CD8-positive, alpha-beta memory T cell (primary cell): ENCODE data around the gene ETFB. TPM values are rescaled to one million over a fixed set of nuclear protein-coding genes. Genes with fewer than 3 reads are reported as not detected.

Source experiments
- CTCF ChIA-PET: fragments of 350-600 bp; sonication (Branson Sonifier 250); formaldehyde crosslinking; loops from one replicate; lab custom pipeline; 2021; ENCODE audit warnings: antibody characterized with exemption; lab: Charles Lee
- POLR2A ChIA-PET: fragments of 350-600 bp; sonication (Branson Sonifier 250); formaldehyde crosslinking; loops from one replicate; lab custom pipeline; 2021; ENCODE audit warnings: antibody characterized with exemption; lab: Charles Lee
- DNase-seq, 5 donors: peaks; one replicate each; pipeline versions ENCODE4 v3.0.0 to v3.0.0-alpha.2; 2020 to 2022; ENCODE audit warnings: mixed read lengths in 1 of 5
- H3K27ac ChIP-seq: one replicate; pipeline ENCODE4 v1.7.0; 2013; ENCODE audit warnings: low read depth, mild to moderate bottlenecking, low read length, moderate library complexity
- H3K27me3 ChIP-seq: 2 replicates; pipeline ENCODE4 v1.7.0; 2013; ENCODE audit warnings: low read length, mild to moderate bottlenecking; ENCODE audit not compliant: insufficient read depth, poor library complexity, severe bottlenecking
- H3K36me3 ChIP-seq: 2 replicates; pipeline ENCODE4 v1.7.0; 2013; ENCODE audit warnings: mild to moderate bottlenecking, low read length, moderate library complexity; ENCODE audit not compliant: insufficient read depth
- H3K4me1 ChIP-seq: 2 replicates; pipeline ENCODE4 v1.7.0; 2013; ENCODE audit warnings: mild to moderate bottlenecking, low read length, moderate library complexity; ENCODE audit not compliant: insufficient read depth
- H3K4me3 ChIP-seq: 2 replicates; pipeline ENCODE4 v1.7.0; 2013; ENCODE audit warnings: mild to moderate bottlenecking, low read length
- H3K9me3 ChIP-seq: 2 replicates; pipeline ENCODE4 v1.7.0; 2013; ENCODE audit warnings: mild to moderate bottlenecking, low read length
- H3K27ac Mint-ChIP-seq, 8 donors: one replicate each; pipeline ENCODE4 v1.8.0; 2020 to 2021; ENCODE audit warnings: mixed read lengths in 8 of 8, mild to moderate bottlenecking in 6 of 8, inconsistent platforms in 3 of 8, moderate library complexity in 3 of 8
- H3K27me3 Mint-ChIP-seq, 2 donors: one replicate each; pipeline ENCODE4 v1.8.0; 2020 to 2021; ENCODE audit warnings: mixed read lengths in 2 of 2, mild to moderate bottlenecking in 1 of 2, moderate library complexity in 1 of 2
- H3K36me3 Mint-ChIP-seq, 3 donors: one replicate each; pipeline ENCODE4 v1.8.0; 2020 to 2021; ENCODE audit warnings: mixed read lengths in 3 of 3, inconsistent platforms in 1 of 3, mild to moderate bottlenecking in 1 of 3
- H3K4me1 Mint-ChIP-seq, 3 donors: one replicate each; pipeline ENCODE4 v1.8.0; 2020 to 2021; ENCODE audit warnings: mixed read lengths in 3 of 3, inconsistent platforms in 1 of 3, mild to moderate bottlenecking in 1 of 3
- H3K4me3 Mint-ChIP-seq, 7 donors: one replicate each; pipeline ENCODE4 v1.8.0; 2020 to 2021; ENCODE audit warnings: mixed read lengths in 7 of 7, mild to moderate bottlenecking in 6 of 7, moderate library complexity in 4 of 7, inconsistent platforms in 2 of 7
- H3K9me3 Mint-ChIP-seq, 5 donors: one replicate each; pipeline ENCODE4 v1.8.0; 2020 to 2022; ENCODE audit warnings: mixed read lengths in 5 of 5, mild to moderate bottlenecking in 3 of 5, moderate library complexity in 2 of 5, inconsistent platforms in 1 of 5
- polyA plus RNA-seq: library from polyadenylated mRNA; unstranded; fragments of 300-500 nt; fragmentation: Illumina TruSeq; gene quantifications from one replicate; pipeline ENCODE4 v1.2.3, GENCODE V29; 2021
- total RNA-seq, 2 experiments: library from RNA; stranded (reverse); gene quantifications; one replicate each; pipeline ENCODE4 v1.2.3, GENCODE V29; 2021

Gene ETFB
- total and polyA plus RNA-seq, 3 experiments from 2014 or later: 80.0 to 124 (median 122) TPM

GRCh38 chr19:51338563-51339312, 27.4 kb downstream of the ETFB start:
- ChIA-PET CTCF (interaction anchor here (0.7 to 3.2 kb wide), 17 partner anchors 11 to 177 kb away, joined by 3 to 20 read pairs (median 3); partner anchors contain the start of gene NKG7), POLR2A (interaction anchor here (1.8 kb wide), 1 partner anchor 34 kb away, joined by 5 read pairs; the partner anchor contains the start of gene NKG7)
- H3K36me3 Mint-ChIP-seq: no peaks in the 10 kb centered on the region
- H3K27ac Mint-ChIP-seq: peak overlapping the region in 7 of 8 donors; percentile 27 to 89 (median 78)
- no peaks in the 10 kb centered on the region for H3K9me3 Mint-ChIP-seq
- peaks cover 14 to 26% (median 25%) of the 10 kb centered on the region in 3 donors for H3K4me1 Mint-ChIP-seq
- Histone ChIP-seq H3K27ac (peak overlapping the region; percentile 62), H3K4me1 (peaks cover 15% of the 10 kb centered on the region), H3K9me3 (no peaks in the 10 kb centered on the region), H3K27me3 (no peaks in the 10 kb centered on the region), H3K36me3 (no peaks in the 10 kb centered on the region), H3K4me3 (peak overlapping the region; percentile 81)
- H3K4me3 Mint-ChIP-seq: peak overlapping the region; percentile 84 to 92 (median 88)
- peak; percentile 77 to 87 (median 82) for DNase-seq
- peaks cover 0 to 4% of the 10 kb centered on the region in 2 donors for H3K27me3 Mint-ChIP-seq

GRCh38 chr19:51337861-51338562, 28.2 kb downstream of the ETFB start:
- ChIA-PET POLR2A (no interaction called here), CTCF (interaction anchor here (0.6 to 1.0 kb wide), 11 partner anchors 10 to 319 kb away, joined by 3 to 7 read pairs (median 3); no protein-coding TSS in a partner anchor)
- Histone ChIP-seq H3K27ac (peak overlapping the region; percentile 51), H3K4me3 (no peak overlapping the region), H3K9me3 (no peaks in the 10 kb centered on the region), H3K4me1 (peaks cover 15% of the 10 kb centered on the region), H3K36me3 (no peaks in the 10 kb centered on the region), H3K27me3 (no peaks in the 10 kb centered on the region)
- Mint-ChIP-seq H3K4me1 (peaks cover 14 to 24% (median 24%) of the 10 kb centered on the region in 3 donors), H3K27me3 (peaks cover 0 to 4% of the 10 kb centered on the region in 2 donors), H3K27ac (peak overlapping the region in 3 of 8 donors; percentile 27 to 77 (median 47)), H3K36me3 (no peaks in the 10 kb centered on the region), H3K9me3 (no peaks in the 10 kb centered on the region), H3K4me3 (peak overlapping the region; percentile 84 to 92 (median 88))
- DNase-seq: peak in 1 of 5 donors; percentile 41

- peaks cover 14 to 22% (median 22%) of the 10 kb centered on the region in 3 donors for H3K4me1 Mint-ChIP-seq
- no peak overlapping the region for H3K4me3 Mint-ChIP-seq
- ChIA-PET CTCF (interaction anchor here (0.6 to 1.0 kb wide), 7 partner anchors 9 to 320 kb away, joined by 3 to 7 read pairs (median 3); no protein-coding TSS in a partner anchor), POLR2A (no interaction called here)
- H3K36me3 Mint-ChIP-seq: no peaks in the 10 kb centered on the region
- Histone ChIP-seq H3K27ac (no peak overlapping the region), H3K36me3 (no peaks in the 10 kb centered on the region), H3K4me3 (no peak overlapping the region), H3K9me3 (no peaks in the 10 kb centered on the region), H3K4me1 (peaks cover 15% of the 10 kb centered on the region), H3K27me3 (no peaks in the 10 kb centered on the region)
- peak in 1 of 5 donors; percentile 25 for DNase-seq
- H3K27me3 Mint-ChIP-seq: peaks cover 0 to 4% of the 10 kb centered on the region in 2 donors
- H3K27ac Mint-ChIP-seq: peak overlapping the region in 1 of 8 donors; percentile 60
- H3K9me3 Mint-ChIP-seq: no peaks in the 10 kb centered on the region
Measured at GRCh38 chr19:51337141-51337860, 28.9 kb downstream of the ETFB start.

- ChIA-PET CTCF (no interaction called here), POLR2A (no interaction called here)
- Mint-ChIP-seq H3K27ac (no peak overlapping the region), H3K4me3 (no peak overlapping the region), H3K27me3 (peaks cover 14 to 29% of the 10 kb centered on the region in 2 donors), H3K4me1 (peaks cover 4 to 8% (median 6%) of the 10 kb centered on the region in 3 donors), H3K9me3 (peaks cover 0 to 3% (median 0%) of the 10 kb centered on the region in 5 donors), H3K36me3 (peaks cover 0 to 17% (median 0%) of the 10 kb centered on the region in 3 donors)
- Histone ChIP-seq H3K27me3 (no peaks in the 10 kb centered on the region), H3K4me1 (peaks cover 7% of the 10 kb centered on the region), H3K9me3 (no peaks in the 10 kb centered on the region), H3K36me3 (no peaks in the 10 kb centered on the region), H3K4me3 (no peak overlapping the region), H3K27ac (no peak overlapping the region)
- DNase-seq: no peak
Measured at GRCh38 chr19:51333836-51334460, 32.2 kb downstream of the ETFB start.

GRCh38 chr19:51331716-51332115, 34.5 kb downstream of the ETFB start:
- peaks cover 7% of the 10 kb centered on the region for H3K4me1 ChIP-seq
- ChIA-PET CTCF (no interaction called here), POLR2A (no interaction called here)
- Mint-ChIP-seq H3K9me3 (peaks cover 0 to 3% (median 0%) of the 10 kb centered on the region in 5 donors), H3K4me1 (peaks cover 5 to 9% (median 5%) of the 10 kb centered on the region in 3 donors), H3K27me3 (peaks cover 26 to 44% of the 10 kb centered on the region in 2 donors), H3K36me3 (peaks cover 0 to 17% (median 0%) of the 10 kb centered on the region in 3 donors), H3K4me3 (no peak overlapping the region), H3K27ac (no peak overlapping the region)
- no peak for DNase-seq
- no peak overlapping the region for H3K4me3 ChIP-seq
- H3K9me3 ChIP-seq: no peaks in the 10 kb centered on the region
- peaks cover 10% of the 10 kb centered on the region for H3K27me3 ChIP-seq
- H3K27ac ChIP-seq: no peak overlapping the region
- no peaks in the 10 kb centered on the region for H3K36me3 ChIP-seq

- H3K27me3 Mint-ChIP-seq: peaks cover 26 to 49% of the 10 kb centered on the region in 2 donors
- CTCF ChIA-PET: no interaction called here
- no peaks in the 10 kb centered on the region for H3K9me3 ChIP-seq
- no peaks in the 10 kb centered on the region for H3K36me3 ChIP-seq
- no peak overlapping the region for H3K27ac Mint-ChIP-seq
- peaks cover 0 to 3% (median 0%) of the 10 kb centered on the region in 5 donors for H3K9me3 Mint-ChIP-seq
- H3K4me3 ChIP-seq: no peak overlapping the region
- no peak overlapping the region for H3K4me3 Mint-ChIP-seq
- H3K4me1 Mint-ChIP-seq: peaks cover 5 to 9% (median 5%) of the 10 kb centered on the region in 3 donors
- H3K27ac ChIP-seq: no peak overlapping the region
- H3K36me3 Mint-ChIP-seq: peaks cover 0 to 17% (median 0%) of the 10 kb centered on the region in 3 donors
- peaks cover 11% of the 10 kb centered on the region for H3K27me3 ChIP-seq
- POLR2A ChIA-PET: no interaction called here
- no peak for DNase-seq
- peaks cover 7% of the 10 kb centered on the region for H3K4me1 ChIP-seq
Measured at GRCh38 chr19:51331193-51331592, 35.0 kb downstream of the ETFB start.

- H3K27me3 Mint-ChIP-seq: peaks cover 32 to 57% of the 10 kb centered on the region in 2 donors
- no peak for DNase-seq
- peaks cover 5 to 14% (median 5%) of the 10 kb centered on the region in 3 donors for H3K4me1 Mint-ChIP-seq
- no peak overlapping the region for H3K4me3 Mint-ChIP-seq
- Histone ChIP-seq H3K27me3 (peaks cover 14% of the 10 kb centered on the region), H3K9me3 (no peaks in the 10 kb centered on the region), H3K4me3 (no peak overlapping the region), H3K27ac (no peak overlapping the region), H3K4me1 (peaks cover 7% of the 10 kb centered on the region), H3K36me3 (no peaks in the 10 kb centered on the region)
- H3K9me3 Mint-ChIP-seq: peaks cover 0 to 3% (median 0%) of the 10 kb centered on the region in 5 donors
- H3K27ac Mint-ChIP-seq: no peak overlapping the region
- H3K36me3 Mint-ChIP-seq: peaks cover 0 to 17% (median 0%) of the 10 kb centered on the region in 3 donors
- POLR2A ChIA-PET: no interaction called here
- CTCF ChIA-PET: no interaction called here
Measured at GRCh38 chr19:51330366-51330765, 35.8 kb downstream of the ETFB start.
